ENCODE measurements around the gene HIPK1. TPM values are rescaled to one million over a fixed set of nuclear protein-coding genes. Genes with fewer than 3 reads are reported as not detected.

Gene HIPK1
- total RNA-seq, 1 experiment from 2014 or later: 11.3 TPM

DNA sequence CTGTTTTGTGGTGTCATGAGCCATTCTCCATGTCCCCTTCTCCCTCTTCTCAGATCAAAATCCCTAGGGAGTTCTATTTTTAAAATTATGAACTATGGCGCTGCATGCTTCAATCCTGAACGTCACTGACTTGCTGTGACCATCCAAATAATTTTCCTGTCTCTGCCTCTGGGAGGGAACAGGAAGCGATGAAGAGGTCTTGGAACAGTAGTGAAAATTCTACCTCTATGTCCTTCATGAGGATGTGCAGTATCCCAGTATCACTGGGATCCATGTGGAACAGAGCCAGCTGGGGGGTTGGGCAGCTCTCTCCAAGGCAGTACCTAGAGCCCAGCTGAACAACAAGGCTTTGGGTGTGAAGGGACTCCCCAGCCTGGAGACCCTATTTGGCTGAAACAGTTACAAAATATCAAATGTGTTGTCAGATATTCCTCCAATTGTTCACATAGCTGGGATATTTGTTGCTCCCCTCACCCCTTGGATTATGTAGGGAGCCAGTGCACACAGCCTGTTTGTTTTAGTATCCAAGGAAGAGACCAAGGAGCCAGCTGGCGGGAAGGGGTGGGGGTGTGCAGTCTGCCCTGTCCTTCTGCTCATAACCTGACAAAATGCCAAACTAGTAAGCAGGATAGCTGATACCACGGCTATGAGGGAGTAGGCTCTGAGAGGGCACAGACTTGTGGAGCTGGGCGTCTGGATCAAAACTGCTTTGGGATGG lies 16.4 kb upstream of the HIPK1 start:
- DNase-seq (ENCODE audit: low spot score): peak; percentile 96
- in situ Hi-C loops (cut with HindIII; ENCODE audit: low sequenced_read_pairs): no loop called here

GRCh38 chr1:113913312-113913668 lies 15.8 kb upstream of the HIPK1 start:
- no peak for DNase-seq (ENCODE audit: low spot score)
- in situ Hi-C loops (cut with HindIII; ENCODE audit: low sequenced_read_pairs): no loop called here

GRCh38 chr1:113913887-113914664 lies 15.0 kb upstream of the HIPK1 start:
- DNase-seq (ENCODE audit: low spot score): peak; percentile 59
- in situ Hi-C loops (cut with HindIII; ENCODE audit: low sequenced_read_pairs): no loop called here

GRCh38 chr1:113916974-113917373 lies 12.2 kb upstream of the HIPK1 start:
- in situ Hi-C loops (cut with HindIII; ENCODE audit: low sequenced_read_pairs): no loop called here
- no peak for DNase-seq (ENCODE audit: low spot score)

DNA sequence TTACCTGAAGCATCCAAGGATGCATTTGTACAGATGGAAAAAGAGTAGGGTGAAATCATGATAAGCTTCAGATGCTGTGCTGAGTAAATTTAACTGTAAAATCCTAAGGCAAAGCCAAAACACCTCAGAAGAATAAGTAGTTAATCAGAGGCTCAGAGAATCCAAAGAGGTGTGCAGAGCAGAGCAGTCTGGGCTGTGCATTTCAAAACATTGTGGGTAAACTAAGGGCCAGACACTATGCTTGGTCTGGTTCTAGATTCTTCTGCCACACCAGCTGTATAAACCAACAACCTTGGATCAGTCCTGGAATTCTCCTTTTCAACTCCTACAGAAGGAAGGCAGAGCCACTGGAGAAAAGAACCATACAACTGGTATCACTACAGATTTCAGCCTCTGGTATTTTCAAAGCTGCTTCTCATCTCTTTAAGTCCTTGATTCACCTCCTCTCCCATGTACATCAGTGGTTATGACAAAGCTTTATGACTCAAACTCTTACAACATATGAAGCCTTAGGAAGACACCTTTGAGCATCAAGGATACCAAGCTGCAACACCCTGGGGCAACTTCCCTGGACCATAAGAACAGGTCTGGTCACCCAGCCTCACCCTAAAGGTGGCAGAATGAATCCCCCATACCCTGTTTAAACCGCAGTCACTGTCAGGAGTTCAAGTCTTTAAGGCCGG lies 11.6 kb upstream of the HIPK1 start:
- no peak for DNase-seq (ENCODE audit: low spot score)
- in situ Hi-C loops (cut with HindIII; ENCODE audit: low sequenced_read_pairs): no loop called here

- in situ Hi-C loops (cut with HindIII; ENCODE audit: low sequenced_read_pairs): no loop called here
- DNase-seq (ENCODE audit: low spot score): no peak
Observed at GRCh38 chr1:113918243-113918642, 10.9 kb upstream of the HIPK1 start.

DNA sequence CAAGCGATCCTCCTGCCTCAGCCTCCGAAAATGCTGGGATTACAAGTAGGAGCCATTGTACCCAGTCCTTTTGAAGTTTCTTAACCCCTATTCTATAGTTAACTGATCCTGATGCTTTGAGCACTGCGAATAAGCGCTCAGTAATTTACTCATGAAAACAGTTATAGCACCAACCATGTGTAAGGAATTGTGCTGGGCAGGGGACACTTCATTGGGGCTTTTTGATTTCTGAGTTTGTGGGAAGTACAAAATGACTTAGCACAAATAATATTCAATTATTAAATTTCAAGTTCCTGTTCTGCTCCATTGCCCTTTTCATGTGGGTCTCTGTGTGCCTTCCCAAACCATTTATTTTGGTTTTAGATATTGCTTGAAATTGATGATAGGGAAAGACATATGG lies 6.2 kb upstream of the HIPK1 start:
- in situ Hi-C loops (cut with HindIII; ENCODE audit: low sequenced_read_pairs): no loop called here
- no peak for DNase-seq (ENCODE audit: low spot score)

- in situ Hi-C loops (cut with HindIII; ENCODE audit: low sequenced_read_pairs): no loop called here
- DNase-seq (ENCODE audit: low spot score): no peak
Observed at GRCh38 chr1:113924473-113924872, 4.7 kb upstream of the HIPK1 start.

DNA sequence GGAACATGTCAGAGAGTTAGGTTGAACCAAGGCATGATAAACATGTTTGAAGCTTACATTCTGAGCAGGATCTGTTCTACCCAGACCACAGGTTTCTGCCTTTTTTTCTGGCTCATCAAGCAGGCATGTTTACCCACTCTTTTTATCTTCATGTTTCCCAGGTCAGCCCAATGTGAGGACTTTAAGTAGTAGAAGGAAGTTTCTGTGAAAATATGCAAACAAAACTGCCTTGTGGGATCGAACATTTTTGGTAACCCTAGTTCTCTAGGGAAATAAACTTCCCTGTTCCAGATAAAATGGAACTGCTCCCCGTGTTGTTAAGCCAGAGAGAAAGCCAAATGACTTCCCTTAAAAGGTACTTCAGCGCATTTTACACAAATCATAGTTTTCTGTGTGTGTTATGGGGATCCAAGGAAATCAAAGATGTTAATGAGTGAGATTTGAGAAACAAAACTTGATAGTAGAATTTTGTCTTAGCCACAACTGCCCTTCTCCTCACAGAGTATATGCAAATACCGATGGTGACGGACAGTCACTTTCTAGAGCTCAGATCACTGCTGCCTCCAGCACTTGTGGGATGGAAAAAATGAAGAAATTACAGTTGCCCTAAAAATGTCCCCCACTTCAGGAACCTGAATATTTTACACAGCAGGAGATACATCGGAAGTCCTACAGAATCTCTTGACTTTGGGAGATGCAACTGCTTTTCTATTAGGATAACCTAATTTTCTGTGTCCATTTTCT lies 765 bp upstream of the HIPK1 start:
- peak; percentile 62 for DNase-seq (ENCODE audit: low spot score)
- in situ Hi-C loops (cut with HindIII; ENCODE audit: low sequenced_read_pairs): no loop called here

DNA sequence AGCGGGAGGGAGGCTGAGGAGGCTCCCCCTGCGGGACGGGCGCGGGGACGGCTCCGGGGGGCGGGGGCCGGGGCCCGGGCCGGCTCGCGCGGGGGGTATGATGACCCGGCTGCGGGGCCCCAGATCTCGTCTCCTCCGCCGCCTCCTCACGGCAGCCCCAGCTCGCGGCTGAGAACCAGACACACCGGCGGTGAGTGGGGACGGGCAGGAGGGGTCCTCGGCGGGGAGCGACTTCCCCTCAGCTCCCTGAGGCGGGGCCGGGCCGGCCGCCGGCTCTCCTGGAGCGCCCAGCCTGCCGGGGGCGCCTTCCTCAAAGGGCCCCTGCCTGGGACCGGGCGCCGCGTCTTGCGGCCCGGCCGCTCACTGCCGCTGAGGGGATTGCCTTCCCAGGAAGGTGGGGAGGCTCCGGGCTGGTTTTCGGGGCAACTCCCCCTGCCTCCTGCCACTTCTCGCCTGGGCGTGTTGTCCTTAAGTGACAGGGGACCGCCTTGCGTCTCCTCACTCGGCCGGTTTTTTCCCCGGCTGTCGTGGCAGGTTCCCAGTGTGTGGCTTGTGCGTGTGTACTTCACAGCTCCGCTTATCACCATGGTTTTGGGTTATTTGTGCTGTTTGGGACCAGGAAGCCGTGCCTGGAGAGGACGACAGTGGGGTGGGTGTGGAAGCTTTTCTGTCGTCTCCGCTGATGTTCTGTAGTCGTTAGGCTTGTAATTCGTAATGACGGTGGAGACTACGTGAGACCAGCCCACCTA lies 800 bp downstream of the HIPK1 start:
- DNase-seq (ENCODE audit: low spot score): peak; percentile 61
- in situ Hi-C loops (cut with HindIII; ENCODE audit: low sequenced_read_pairs): no loop called here

GRCh38 chr1:113930499-113931161 lies 1.5 kb downstream of the HIPK1 start:
- in situ Hi-C loops (cut with HindIII; ENCODE audit: low sequenced_read_pairs): no loop called here
- no peak for DNase-seq (ENCODE audit: low spot score)

DNA sequence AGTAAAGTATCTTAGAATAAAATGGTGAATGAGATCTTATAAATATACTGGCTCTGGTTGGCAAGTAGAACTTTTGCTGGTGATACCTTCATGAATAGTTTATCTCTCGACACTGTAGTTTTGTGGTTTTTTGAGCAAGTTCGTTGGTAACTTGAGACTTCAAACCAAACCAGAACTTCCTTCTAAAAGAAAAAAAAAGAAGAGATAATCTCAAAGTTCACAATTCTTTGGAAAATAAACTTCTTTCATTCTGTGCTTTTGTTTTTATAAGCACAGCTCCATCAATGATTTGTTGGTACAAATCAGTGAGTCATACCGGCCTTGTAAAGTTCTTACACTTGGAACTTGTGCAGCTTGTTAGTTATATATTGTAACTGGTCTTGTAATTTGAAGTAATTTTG lies 2.3 kb downstream of the HIPK1 start:
- in situ Hi-C loops (cut with HindIII; ENCODE audit: low sequenced_read_pairs): no loop called here

DNA sequence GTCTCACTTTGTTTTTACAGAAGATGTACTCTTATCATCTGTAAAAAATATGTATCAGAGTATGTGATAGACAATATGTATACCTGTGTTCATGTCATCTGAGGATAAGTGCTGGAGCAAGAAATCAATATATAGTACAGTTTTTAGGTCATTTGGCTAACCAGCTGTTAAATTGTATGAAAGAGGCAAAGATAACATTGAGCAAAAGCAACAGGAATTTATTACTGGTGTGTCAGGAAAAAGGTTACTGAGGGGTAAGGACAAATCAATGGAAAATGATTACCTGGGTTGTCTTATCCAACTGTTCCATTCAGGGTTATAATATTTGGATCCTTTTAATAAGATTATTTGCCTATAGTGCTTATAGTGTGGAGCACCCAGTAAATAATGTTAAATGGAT lies 4.9 kb downstream of the HIPK1 start:
- DNase-seq (ENCODE audit: low spot score): no peak
- in situ Hi-C loops (cut with HindIII; ENCODE audit: low sequenced_read_pairs): no loop called here

More for the DNA sequence above, 2.3 kb downstream of the HIPK1 start:
- DNase-seq (ENCODE audit: low spot score): no peak

GRCh38 chr1:113934511-113935055 lies 5.5 kb downstream of the HIPK1 start:
- no peak for DNase-seq (ENCODE audit: low spot score)
- in situ Hi-C loops (cut with HindIII; ENCODE audit: low sequenced_read_pairs): no loop called here

- in situ Hi-C loops (cut with HindIII; ENCODE audit: low sequenced_read_pairs): no loop called here
- DNase-seq (ENCODE audit: low spot score): no peak
Observed at GRCh38 chr1:113935176-113935575, 6.1 kb downstream of the HIPK1 start.

GRCh38 chr1:113935970-113936369 lies 6.8 kb downstream of the HIPK1 start:
- DNase-seq (ENCODE audit: low spot score): no peak
- in situ Hi-C loops (cut with HindIII; ENCODE audit: low sequenced_read_pairs): no loop called here

DNA sequence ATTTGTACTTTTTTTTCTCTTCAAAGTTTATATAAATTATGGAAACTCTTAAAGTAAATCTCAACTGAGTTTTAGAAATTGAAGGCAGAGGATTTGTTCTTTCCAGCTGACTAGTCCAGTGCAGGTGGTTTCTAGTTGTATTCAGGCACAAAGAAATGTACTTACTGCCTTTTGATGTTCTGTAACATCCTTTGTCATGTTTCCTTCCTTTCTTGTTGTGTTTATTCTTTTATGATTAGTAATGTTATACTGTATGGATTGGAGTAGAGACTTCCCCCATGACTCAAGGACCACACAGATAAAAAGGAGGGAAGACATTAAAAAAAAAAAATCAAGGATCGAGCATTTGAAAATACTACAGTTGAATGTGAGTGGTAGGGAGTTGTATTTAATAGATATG lies 8.0 kb downstream of the HIPK1 start:
- in situ Hi-C loops (cut with HindIII; ENCODE audit: low sequenced_read_pairs): no loop called here
- DNase-seq (ENCODE audit: low spot score): no peak

GRCh38 chr1:113938192-113938591 lies 9.1 kb downstream of the HIPK1 start:
- in situ Hi-C loops (cut with HindIII; ENCODE audit: low sequenced_read_pairs): no loop called here

More at GRCh38 chr1:113938192-113938591, 9.1 kb downstream of the HIPK1 start:
- no peak for DNase-seq (ENCODE audit: low spot score)

Measured in G401 (cell line).